ENCODE data around the gene THY1. TPM values are rescaled to one million over a fixed set of nuclear protein-coding genes. Genes with fewer than 3 reads are reported as not detected.

Gene THY1
- polyA plus RNA-seq, 1 experiment, result 1,905 TPM

DNA sequence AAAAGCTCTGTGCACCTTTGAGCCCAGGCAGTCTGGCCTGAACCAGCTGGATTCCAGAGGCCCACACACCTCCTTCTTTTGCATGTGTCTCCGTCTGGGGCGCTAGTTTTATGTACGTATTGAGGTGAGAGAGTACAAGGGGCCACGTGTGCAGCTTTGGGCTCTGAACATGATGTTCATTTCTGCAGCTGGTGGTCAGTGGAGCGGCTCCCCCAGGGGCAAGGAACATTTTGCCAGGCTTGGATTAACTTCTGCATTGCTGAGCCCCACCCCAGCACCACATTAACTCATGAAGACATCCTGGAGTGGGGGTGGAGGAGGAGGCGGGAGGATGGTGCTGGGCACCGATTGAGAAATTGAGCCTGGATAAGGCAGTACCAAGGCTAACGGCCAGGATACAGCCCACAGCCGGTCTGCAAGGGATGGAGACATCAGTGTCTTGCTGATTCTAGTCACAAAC lies 55.3 kb downstream of the THY1 start:
- POLR2A ChIA-PET, result interaction anchor here (1.1 kb wide), 1 partner anchor 29 kb away, joined by 5 read pairs; no protein-coding TSS in a partner anchor
- no peak overlapping the region for H3K4me3 ChIP-seq (ENCODE audit: low read depth, low read length)
- no peak for DNase-seq (ENCODE audit: low read depth)
- CTCF ChIA-PET, result interaction anchor here (1.1 to 21.4 kb wide), 9 partner anchors 11 to 109 kb away, joined by 3 to 349 read pairs (median 9); partner anchors contain the start of gene USP2
- TF ChIP-seq, protein P1, sequence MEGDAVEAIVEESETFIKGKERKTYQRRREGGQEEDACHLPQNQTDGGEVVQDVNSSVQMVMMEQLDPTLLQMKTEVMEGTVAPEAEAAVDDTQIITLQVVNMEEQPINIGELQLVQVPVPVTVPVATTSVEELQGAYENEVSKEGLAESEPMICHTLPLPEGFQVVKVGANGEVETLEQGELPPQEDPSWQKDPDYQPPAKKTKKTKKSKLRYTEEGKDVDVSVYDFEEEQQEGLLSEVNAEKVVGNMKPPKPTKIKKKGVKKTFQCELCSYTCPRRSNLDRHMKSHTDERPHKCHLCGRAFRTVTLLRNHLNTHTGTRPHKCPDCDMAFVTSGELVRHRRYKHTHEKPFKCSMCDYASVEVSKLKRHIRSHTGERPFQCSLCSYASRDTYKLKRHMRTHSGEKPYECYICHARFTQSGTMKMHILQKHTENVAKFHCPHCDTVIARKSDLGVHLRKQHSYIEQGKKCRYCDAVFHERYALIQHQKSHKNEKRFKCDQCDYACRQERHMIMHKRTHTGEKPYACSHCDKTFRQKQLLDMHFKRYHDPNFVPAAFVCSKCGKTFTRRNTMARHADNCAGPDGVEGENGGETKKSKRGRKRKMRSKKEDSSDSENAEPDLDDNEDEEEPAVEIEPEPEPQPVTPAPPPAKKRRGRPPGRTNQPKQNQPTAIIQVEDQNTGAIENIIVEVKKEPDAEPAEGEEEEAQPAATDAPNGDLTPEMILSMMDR (IDR thresholded peaks at IDR 0.05; ENCODE audit: insufficient read depth, low read depth, low read length), result no peak
- H3K27me3 ChIP-seq (ENCODE audit: control insufficient read depth, insufficient read depth, low read length), result no peaks in the 10 kb centered on the region; the same call in 1 of the 2 replicates
- no peaks in the 10 kb centered on the region for H3K36me3 ChIP-seq (ENCODE audit: control insufficient read depth, insufficient read depth, low read length)

Small RNA genes within 50 kb of the gene (small RNA-seq; reads per million reads assigned to genes)
- not detected for gene AP003396.4 (ENCODE audit: insufficient read length, low read depth, low replicate concordance)

Other genes with a start within 250 kb of the THY1 start
- gene NHERF4, start 237.7 kb downstream of the THY1 start, polyA plus RNA-seq (2011; rRNA removed), result not detected in 2 replicates
- 9.3 and 11.4 TPM in 2 replicates for gene CBL, start 216.8 kb downstream of the THY1 start, polyA plus RNA-seq (2011; rRNA removed)
- gene MCAM, start 106.0 kb downstream of the THY1 start, polyA plus RNA-seq (2011; rRNA removed), result 11.6 and 19.2 TPM in 2 replicates
- gene RNF26, start 88.6 kb downstream of the THY1 start, polyA plus RNA-seq (2011; rRNA removed), result 38.4 and 65.1 TPM in 2 replicates
- gene C1QTNF5, start 82.3 kb downstream of the THY1 start, polyA plus RNA-seq (2011; rRNA removed), result 12.2 and 19.4 TPM in 2 replicates
- not detected in 2 replicates for gene MFRP, start 76.5 kb downstream of the THY1 start, polyA plus RNA-seq (2011; rRNA removed)
- 0.27 and 0.71 TPM in 2 replicates for gene USP2, start 41.5 kb downstream of the THY1 start, polyA plus RNA-seq (2011; rRNA removed)

All from BJ (cell line).